Thymus (tissue), 14 donors: ENCODE measurements around the gene SPOCK3. TPM values are rescaled to one million over a fixed set of nuclear protein-coding genes. Genes with fewer than 3 reads are reported as not detected.
"Not testable (repeated sequence)": the region's sequence is repeated elsewhere in the genome, so short reads cannot be mapped to it uniquely, and the experiment has no call there.

ENCODE experiments used
- DNase-seq, 9 donors: peaks; one replicate each; pipeline ENCODE4 v3.0.0-alpha.2; 2013; ENCODE audit warnings: low spot score in 9 of 9, low read depth in 6 of 9, missing footprints in 1 of 9
- H3K27ac ChIP-seq, 2 donors: one replicate each; pipeline ENCODE4 v1.5.1; 2013; ENCODE audit warnings: control low read depth in 1 of 2, low read depth in 1 of 2, low read length in 1 of 2, mild to moderate bottlenecking in 1 of 2, moderate library complexity in 1 of 2
- H3K27me3 ChIP-seq, 2 donors: one replicate each; pipeline ENCODE4 v1.5.1; 2013; ENCODE audit warnings: low read length in 1 of 2; ENCODE audit not compliant: control insufficient read depth in 2 of 2, insufficient read depth in 1 of 2
- H3K36me3 ChIP-seq, 2 donors: one replicate each; pipeline ENCODE4 v1.5.1; 2013; ENCODE audit warnings: low read length in 1 of 2, mild to moderate bottlenecking in 1 of 2, moderate library complexity in 1 of 2; ENCODE audit not compliant: control insufficient read depth in 2 of 2, insufficient read depth in 2 of 2
- H3K4me1 ChIP-seq, 2 donors: one replicate each; pipeline ENCODE4 v1.5.1; 2013; ENCODE audit warnings: low read length in 2 of 2; ENCODE audit not compliant: control insufficient read depth in 2 of 2, insufficient read depth in 2 of 2
- H3K4me3 ChIP-seq, 2 donors: one replicate each; pipeline ENCODE4 v1.5.1; 2013; ENCODE audit warnings: low read length in 2 of 2, control low read depth in 1 of 2, mild to moderate bottlenecking in 1 of 2
- H3K9me3 ChIP-seq, 2 donors: one replicate each; pipeline ENCODE4 v1.5.1; 2013; ENCODE audit warnings: low read length in 1 of 2, mild to moderate bottlenecking in 1 of 2; ENCODE audit not compliant: control insufficient read depth in 2 of 2, insufficient read depth in 1 of 2
- WGBS: extraction: QIAGEN DNeasy Blood & Tissue Kit; methylation state at CpG from one replicate; pipeline ENCODE4 v1.1.7; 2013; 5-methylcytosine and 5-hydroxymethylcytosine counted together
- long read RNA-seq, 10 donors: transcript quantifications; one replicate each; lab custom pipeline, GENCODE V29; 2026
- polyA plus RNA-seq: library from polyadenylated mRNA; stranded (reverse); fragments of 200-250 nt; gene quantifications from one replicate; pipeline ENCODE4 v1.2.3, GENCODE V29; 2013
- total RNA-seq: library from RNA; stranded (reverse); fragments of 120-200 nt; gene quantifications from one replicate; pipeline ENCODE4 v1.2.4, GENCODE V29; 2013
- donor health status: healthy.

SPOCK3 gene
- total RNA-seq = 1.2 TPM
- 0.48 TPM for polyA plus RNA-seq
- long read RNA-seq, donor 1 = 0 reads
- long read RNA-seq, donor 2 = 0 reads
- long read RNA-seq, donor 3 = 0 reads
- long read RNA-seq, donor 4 = 0 reads
- long read RNA-seq, donor 5, partial matches to known transcripts = 0 of 1 reads
- long read RNA-seq, donor 5, other reads (novel, unspliced or antisense) = 0 of 1 reads
- long read RNA-seq, donor 6 = 0 reads
- long read RNA-seq, donor 7, partial matches to known transcripts = 0 of 2 reads
- long read RNA-seq, donor 7, other reads (novel, unspliced or antisense) = 0 of 2 reads
- long read RNA-seq, donor 8 = 0 reads
- long read RNA-seq, donor 9 = 0 reads
- long read RNA-seq, donor 10 = 0 reads

DNA sequence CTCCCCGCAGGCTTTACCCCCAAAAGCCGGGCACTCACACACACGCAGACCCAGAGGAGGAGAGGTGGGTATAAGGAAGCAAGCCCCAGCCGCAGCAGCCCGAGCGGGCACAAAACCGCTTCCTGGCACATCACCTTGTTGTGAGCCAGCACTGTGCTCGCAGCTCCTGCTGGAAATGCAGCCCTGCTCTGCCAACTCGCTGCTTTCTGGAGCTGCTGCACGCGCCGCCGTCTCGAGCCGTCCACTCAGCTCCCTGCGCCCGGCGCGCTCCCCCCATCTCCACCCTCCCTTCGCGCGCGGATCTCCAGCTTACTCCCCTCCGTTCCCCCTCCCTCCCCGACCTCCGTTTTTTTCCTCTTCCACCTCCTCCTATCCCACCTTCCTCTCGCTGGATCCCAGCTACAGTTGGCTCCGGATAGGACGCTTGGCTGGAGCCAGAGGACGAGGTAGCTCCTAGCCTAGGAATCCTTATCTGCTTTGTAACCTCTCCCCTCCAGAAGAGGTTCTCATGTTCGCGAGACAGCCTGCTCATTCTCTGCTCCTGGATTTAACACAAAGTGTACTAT lies at the start of gene SPOCK3:
TSS of gene SPOCK3 (minus strand) at position 179 of the 566 bp plus-strand sequence.
- Histone ChIP-seq H3K4me1 (peaks cover 0 to 13% of the 10 kb centered on the region in 2 donors), H3K9me3 (no peaks in the 10 kb centered on the region), H3K27me3 (peaks cover 12 to 23% of the 10 kb centered on the region in 2 donors), H3K27ac (no peak within 1 kb of the TSS), H3K36me3 (no peaks in the 10 kb centered on the region), H3K4me3 (peak within 1 kb of the TSS; percentile 39 to 52)
- WGBS = under 1% methylated on average over 32 of the region's 32 CpGs
- DNase-seq = peak in 8 of 9 donors; percentile 11 to 71 (median 28)

DNA sequence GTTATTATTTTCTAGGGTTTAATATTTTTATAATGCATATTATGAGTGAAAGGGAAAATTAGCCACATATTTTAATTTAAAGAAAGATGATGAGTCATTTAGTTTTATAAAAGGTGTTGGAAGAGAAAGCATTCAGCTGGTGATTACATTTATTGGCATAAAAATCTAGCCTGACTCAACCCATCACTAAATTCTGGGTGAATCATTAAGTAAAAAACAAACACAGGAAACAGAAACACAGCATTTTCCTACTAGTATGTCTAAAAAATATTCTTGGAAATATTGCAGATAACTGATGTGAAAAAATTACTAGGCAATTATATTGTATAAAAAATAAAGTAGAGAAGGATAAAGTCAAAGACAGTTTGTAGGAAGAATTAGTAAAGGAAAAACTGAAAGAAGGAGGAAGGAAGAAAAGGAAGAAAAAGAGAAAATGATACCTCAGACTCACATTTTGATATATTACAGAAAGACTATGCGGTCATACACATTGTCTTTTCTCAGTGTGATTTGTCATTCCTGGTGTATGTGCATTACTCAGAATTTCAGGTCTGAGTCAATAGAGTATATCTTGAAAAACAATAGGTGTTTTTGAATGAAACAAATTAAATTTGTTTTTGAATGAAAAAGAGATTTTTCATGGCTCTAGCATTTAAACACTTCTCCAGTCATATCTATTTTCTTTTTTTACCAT lies 48.0 kb upstream of the SPOCK3 start:
- Histone ChIP-seq H3K4me3 (no peak overlapping the region), H3K36me3 (no peaks in the 10 kb centered on the region), H3K9me3 (no peaks in the 10 kb centered on the region), H3K27me3 (no peaks in the 10 kb centered on the region), H3K4me1 (no peaks in the 10 kb centered on the region), H3K27ac (no peak overlapping the region)
- WGBS = 94% methylated on average over 1 of the region's 1 CpG
- no peak for DNase-seq

DNA sequence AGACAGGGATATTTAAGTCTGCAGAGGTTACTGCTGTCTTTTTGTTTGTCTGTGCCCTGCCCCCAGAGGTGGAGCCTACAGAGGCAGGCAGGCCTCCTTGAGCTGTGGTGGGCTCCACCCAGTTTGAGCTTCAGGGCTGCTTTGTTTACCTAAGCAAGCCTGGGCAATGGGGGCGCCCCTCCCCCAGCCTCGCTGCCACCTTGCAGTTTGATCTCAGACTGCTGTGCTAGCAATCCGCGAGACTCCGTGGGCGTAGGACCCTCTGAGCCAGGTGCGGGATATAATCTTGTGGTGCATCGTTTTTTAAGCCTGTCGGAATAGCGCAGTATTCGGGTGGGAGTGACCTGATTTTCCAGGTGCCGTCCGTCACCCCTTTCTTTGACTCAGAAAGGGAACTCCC lies 47.3 kb upstream of the SPOCK3 start:
- not testable (repeated sequence) for H3K36me3 ChIP-seq, DNase-seq, H3K4me1 ChIP-seq, H3K27ac ChIP-seq, H3K4me3 ChIP-seq, H3K9me3 ChIP-seq, H3K27me3 ChIP-seq
- WGBS = 97% methylated on average over 13 of the region's 13 CpGs

DNA sequence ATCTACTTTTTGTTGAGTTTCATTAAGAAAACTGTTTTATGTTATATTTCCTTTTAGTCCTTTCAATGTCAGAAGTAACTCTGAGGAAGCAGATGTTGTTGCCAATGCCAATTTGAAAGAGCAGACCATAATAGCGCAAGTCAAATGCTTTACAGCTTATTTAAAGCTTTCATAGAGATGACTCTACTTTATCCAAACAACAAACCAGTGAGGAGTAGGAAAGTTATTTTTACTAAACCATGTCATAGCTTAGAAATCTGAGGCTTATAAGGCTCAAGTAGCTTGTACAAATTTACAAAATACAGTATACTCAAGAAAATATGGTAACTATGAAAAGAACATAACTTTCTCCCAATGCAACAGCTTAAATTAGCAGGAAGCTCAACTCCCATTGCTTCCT lies 40.1 kb upstream of the SPOCK3 start:
- Histone ChIP-seq H3K4me3 (no peak overlapping the region), H3K27ac (no peak overlapping the region), H3K4me1 (no peaks in the 10 kb centered on the region), H3K36me3 (no peaks in the 10 kb centered on the region), H3K9me3 (no peaks in the 10 kb centered on the region), H3K27me3 (no peaks in the 10 kb centered on the region)
- 85% methylated on average over 1 of the region's 1 CpG for WGBS
- DNase-seq = no peak

DNA sequence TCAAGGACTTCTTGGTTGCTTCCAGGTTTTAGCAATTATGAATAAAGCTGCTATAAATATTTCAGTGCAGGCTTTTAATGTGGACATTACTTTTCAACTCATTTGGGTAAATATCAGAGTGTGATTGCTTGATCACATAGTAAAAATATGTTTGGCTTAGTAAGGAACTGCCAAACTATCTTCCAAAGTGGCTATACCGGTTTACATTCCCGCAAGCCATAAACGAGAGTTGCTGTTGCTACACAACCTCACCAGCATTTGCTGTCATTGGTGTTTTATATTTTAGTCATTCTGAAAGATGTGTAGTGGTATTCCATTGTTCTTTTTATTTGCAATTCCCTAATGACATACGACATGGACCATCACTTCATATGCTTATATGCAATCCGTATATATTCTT lies 30.9 kb upstream of the SPOCK3 start:
- no peaks in the 10 kb centered on the region for H3K9me3 ChIP-seq
- no peaks in the 10 kb centered on the region for H3K36me3 ChIP-seq
- no peak overlapping the region for H3K27ac ChIP-seq
- H3K4me3 ChIP-seq = no peak overlapping the region
- no peak for DNase-seq
- WGBS = 86% methylated on average over 5 of the region's 5 CpGs
- no peaks in the 10 kb centered on the region for H3K27me3 ChIP-seq
- H3K4me1 ChIP-seq = no peaks in the 10 kb centered on the region

DNA sequence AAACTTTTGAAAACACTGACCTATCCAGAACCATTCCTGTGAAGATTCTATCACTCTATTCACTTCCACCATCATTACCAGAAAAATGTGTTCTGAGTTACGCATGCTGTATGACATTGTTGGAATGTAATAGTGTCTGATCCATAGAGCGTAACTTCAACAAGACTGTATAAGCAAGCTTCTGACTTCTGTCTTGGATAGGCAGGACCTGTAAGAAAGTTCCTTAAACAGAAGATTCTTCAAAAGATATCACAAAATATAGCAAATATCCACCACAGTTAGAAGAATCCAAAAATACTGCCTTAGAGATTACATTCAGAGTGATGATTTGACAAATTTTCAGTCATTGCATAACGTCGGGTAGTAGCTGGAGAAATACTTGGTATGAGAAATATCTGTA lies 14.0 kb upstream of the SPOCK3 start:
- no peaks in the 10 kb centered on the region for H3K9me3 ChIP-seq
- no peak for DNase-seq
- no peak overlapping the region for H3K27ac ChIP-seq
- no peaks in the 10 kb centered on the region for H3K4me1 ChIP-seq
- H3K4me3 ChIP-seq = no peak overlapping the region
- 93% methylated on average over 4 of the region's 4 CpGs for WGBS
- H3K36me3 ChIP-seq = no peaks in the 10 kb centered on the region
- no peaks in the 10 kb centered on the region for H3K27me3 ChIP-seq

DNA sequence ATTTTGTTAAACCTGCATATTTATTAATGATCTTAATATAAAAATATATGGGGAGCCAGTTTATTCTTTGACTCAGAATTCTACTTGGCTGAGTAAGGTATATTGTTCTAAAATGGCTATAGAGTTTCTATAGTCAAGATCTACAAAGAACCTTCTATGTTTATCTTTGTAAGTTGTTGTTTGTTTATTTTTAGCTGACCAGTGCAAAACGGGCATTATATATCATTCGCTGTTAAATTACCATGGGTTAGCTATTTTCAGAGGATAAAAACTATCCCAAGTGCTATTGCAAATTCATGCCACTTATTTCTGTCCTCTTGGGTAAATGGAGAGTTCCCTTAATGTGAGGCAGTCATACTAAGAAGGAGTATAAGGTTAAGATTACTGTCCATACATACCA lies 5.3 kb upstream of the SPOCK3 start:
- peaks cover 4 to 5% of the 10 kb centered on the region in 2 donors for H3K27me3 ChIP-seq
- H3K4me1 ChIP-seq = peaks cover 0 to 3% of the 10 kb centered on the region in 2 donors
- no peaks in the 10 kb centered on the region for H3K36me3 ChIP-seq
- DNase-seq = no peak
- no peak overlapping the region for H3K27ac ChIP-seq
- no peak overlapping the region for H3K4me3 ChIP-seq
- no peaks in the 10 kb centered on the region for H3K9me3 ChIP-seq
- 92% methylated on average over 2 of the region's 2 CpGs for WGBS

DNA sequence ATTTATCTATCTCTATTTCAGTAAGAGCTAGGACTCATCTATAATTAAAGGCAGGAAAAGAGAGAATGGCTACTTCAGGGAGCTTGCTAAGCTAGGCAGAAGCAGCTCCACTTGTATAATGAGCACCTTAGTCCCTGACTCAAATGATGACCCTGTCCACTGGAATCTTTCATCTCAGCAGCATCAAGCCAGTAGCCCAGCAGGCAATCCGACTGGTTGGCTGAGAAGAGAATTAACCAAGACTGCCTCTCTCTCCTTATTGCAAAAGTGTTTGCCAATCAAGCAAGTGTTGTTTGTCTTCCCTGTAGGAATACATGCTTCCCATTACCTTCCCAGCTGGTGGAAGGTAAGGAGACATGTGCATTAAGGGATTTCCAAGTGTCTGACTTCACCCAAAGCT lies 3.9 kb upstream of the SPOCK3 start:
- H3K4me3 ChIP-seq = no peak overlapping the region
- DNase-seq = no peak
- WGBS = 95% methylated on average over 1 of the region's 1 CpG
- H3K27me3 ChIP-seq = peaks cover 12 to 18% of the 10 kb centered on the region in 2 donors
- no peaks in the 10 kb centered on the region for H3K36me3 ChIP-seq
- H3K9me3 ChIP-seq = no peaks in the 10 kb centered on the region
- H3K27ac ChIP-seq = no peak overlapping the region
- peaks cover 0 to 11% of the 10 kb centered on the region in 2 donors for H3K4me1 ChIP-seq

DNA sequence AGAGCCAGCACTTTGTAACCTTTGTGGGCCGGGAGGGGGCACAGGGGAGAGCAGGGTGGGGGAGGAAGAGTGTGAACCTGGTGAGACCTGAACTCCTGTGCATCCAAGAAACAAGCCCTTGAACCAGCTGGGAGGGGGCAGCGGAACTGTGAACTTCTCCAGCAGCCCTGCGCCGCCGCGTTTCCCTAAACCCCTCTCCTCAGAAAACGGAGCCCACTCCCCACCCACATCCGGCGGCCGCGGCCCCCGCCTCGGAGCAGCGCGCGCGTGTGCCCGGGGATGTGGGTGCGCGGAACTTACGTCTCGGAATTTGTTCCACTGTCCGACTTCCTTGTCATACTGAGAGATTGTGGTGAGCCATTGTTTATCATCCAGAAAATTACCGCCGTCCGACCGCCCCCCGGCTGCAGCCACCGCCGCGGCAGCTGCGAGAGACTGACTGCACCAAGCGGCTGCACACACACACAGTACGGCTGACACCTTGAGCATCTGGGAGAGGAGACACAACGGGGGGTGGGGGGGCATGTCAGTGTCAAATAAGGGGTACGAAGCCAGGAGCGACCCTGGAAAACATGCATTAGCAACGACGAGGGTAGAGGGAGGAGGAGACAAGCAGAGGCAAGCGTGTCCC lies 494 bp downstream of the SPOCK3 start:
- Histone ChIP-seq H3K4me3 (peak overlapping the region; percentile 39 to 52), H3K9me3 (no peaks in the 10 kb centered on the region), H3K36me3 (no peaks in the 10 kb centered on the region), H3K27ac (no peak overlapping the region), H3K4me1 (peaks cover 0 to 13% of the 10 kb centered on the region in 2 donors), H3K27me3 (peaks cover 12 to 23% of the 10 kb centered on the region in 2 donors)
- under 1% methylated on average over 40 of the region's 40 CpGs for WGBS
- DNase-seq = peak in 8 of 9 donors; percentile 3 to 67 (median 24)
